Gastrocnemius medialis (tissue), 4 donors: Measurements from ENCODE around the gene NAV1. TPM values are rescaled to one million over a fixed set of nuclear protein-coding genes. Genes with fewer than 3 reads are reported as not detected.

Experiments used
- ATAC-seq, 2 donors: fragments of 150-250 bp; one replicate each; pipeline ENCODE4 v1.9.1; 2016
- DNase-seq, 2 donors: peaks; one replicate each; pipeline ENCODE4 v3.0.0-alpha.2; 2019
- H3K27ac ChIP-seq, 4 donors: fragments of 200-600 bp; sonication (generic); 1 replicate in 1 of 4; 2 replicates in 3 of 4; pipeline ENCODE4 v1.5.1; 2016 to 2018; ENCODE audit warnings: mild to moderate bottlenecking in 2 of 4, moderate library complexity in 1 of 4
- H3K27me3 ChIP-seq, 3 donors: fragments of 200-600 bp; sonication (generic) in 2 of 3; 1 replicate in 1 of 3; 2 replicates in 2 of 3; pipeline versions ENCODE4 v1.5.1 to v1.6.0; 2016 to 2019; ENCODE audit warnings: mild to moderate bottlenecking in 1 of 3, moderate library complexity in 1 of 3
- H3K36me3 ChIP-seq, 2 donors: fragments of 200-600 bp; sonication (generic) in 1 of 2; one replicate each; pipeline ENCODE4 v1.5.1; 2017 to 2018
- H3K4me1 ChIP-seq, 2 donors: fragments of 200-600 bp; sonication (generic) in 1 of 2; one replicate each; pipeline ENCODE4 v1.5.1; 2016 to 2017; ENCODE audit warnings: mild to moderate bottlenecking in 2 of 2
- H3K4me3 ChIP-seq, 4 donors: fragments of 200-600 bp; sonication (generic) in 3 of 4; 1 replicate in 1 of 4; 2 replicates in 3 of 4; pipeline ENCODE4 v1.5.1; 2016 to 2019; ENCODE audit warnings: mild to moderate bottlenecking in 2 of 4
- H3K9me3 ChIP-seq, 3 donors: fragments of 200-600 bp; sonication (generic) in 2 of 3; 1 replicate in 1 of 3; 2 replicates in 2 of 3; pipeline ENCODE4 v1.5.1; 2016 to 2019
- POLR2A ChIP-seq, 2 donors: fragments of 450-650 bp; IDR thresholded peaks; one replicate each; pipeline ENCODE4 v1.6.1; 2017; ENCODE audit warnings: antibody characterized with exemption in 2 of 2, mild to moderate bottlenecking in 2 of 2, moderate library complexity in 2 of 2
- in situ Hi-C, 4 donors: fragments of 200-750 bp; cut with MboI; loops; one replicate each; pipeline versions ENCODE4 v1.15.0 to v1.8.0; 2017; ENCODE audit warnings: low sequenced_read_pairs in 4 of 4
- intact Hi-C: fragments of 100-400 bp; cut with DNase I; formaldehyde crosslinking; loops from one replicate; pipeline ENCODE4 v1.15.1; 2023; ENCODE audit warnings: low total_unique reads
- total RNA-seq, 4 donors: library from RNA; depleted of rRNA; stranded (reverse); fragments of >200 nt; gene quantifications; one replicate each; pipeline versions ENCODE4 v1.1.0 to v1.2.3, GENCODE V29; 2016
- TF ChIP-seq, protein P1 (sequence below), 5 experiments: fragments of 450-650 bp in 3 of 5; fragments of 200-600 bp in 2 of 5; sonication (generic) in 2 of 5; IDR thresholded peaks in 4 of 5; conservative IDR thresholded peaks in 1 of 5; 1 replicate in 4 of 5; 2 replicates in 1 of 5; pipeline ENCODE4 v1.5.1; 2016 to 2019; ENCODE audit warnings: antibody characterized with exemption in 5 of 5, mild to moderate bottlenecking in 3 of 5, moderate library complexity in 3 of 5

Gene NAV1
- total RNA-seq, 4 donors from 2014 or later = 4.2 to 9.1 (median 7.1) TPM

- in situ Hi-C loops = no loop called here
- DNase-seq = no peak
Measured at GRCh38 chr1:201528631-201529252, 10.2 kb upstream of the NAV1 start.

GRCh38 chr1:201530741-201531531 is 8.0 kb upstream of the NAV1 start:
- intact Hi-C loops (loop anchor here (1.0 to 10.0 kb wide), 3 partner anchors 173 to 454 kb away; partner anchors contain the start of gene RNPEP), in situ Hi-C loops (no loop called here)
- peak overlapping the region; percentile 44 to 57 (median 50) for H3K27ac ChIP-seq
- ATAC-seq (peak; percentile 69 to 75), DNase-seq (peak; percentile 53 to 67)
- no peaks in the 10 kb centered on the region for H3K27me3 ChIP-seq
- peaks cover 12 to 17% of the 10 kb centered on the region in 2 donors for H3K4me1 ChIP-seq
- no peaks in the 10 kb centered on the region for H3K9me3 ChIP-seq
- H3K36me3 ChIP-seq = no peaks in the 10 kb centered on the region
- H3K4me3 ChIP-seq = no peak overlapping the region
- TF ChIP-seq POLR2A (IDR thresholded peaks at IDR 0.05) = no peak
- TF ChIP-seq, protein P1, sequence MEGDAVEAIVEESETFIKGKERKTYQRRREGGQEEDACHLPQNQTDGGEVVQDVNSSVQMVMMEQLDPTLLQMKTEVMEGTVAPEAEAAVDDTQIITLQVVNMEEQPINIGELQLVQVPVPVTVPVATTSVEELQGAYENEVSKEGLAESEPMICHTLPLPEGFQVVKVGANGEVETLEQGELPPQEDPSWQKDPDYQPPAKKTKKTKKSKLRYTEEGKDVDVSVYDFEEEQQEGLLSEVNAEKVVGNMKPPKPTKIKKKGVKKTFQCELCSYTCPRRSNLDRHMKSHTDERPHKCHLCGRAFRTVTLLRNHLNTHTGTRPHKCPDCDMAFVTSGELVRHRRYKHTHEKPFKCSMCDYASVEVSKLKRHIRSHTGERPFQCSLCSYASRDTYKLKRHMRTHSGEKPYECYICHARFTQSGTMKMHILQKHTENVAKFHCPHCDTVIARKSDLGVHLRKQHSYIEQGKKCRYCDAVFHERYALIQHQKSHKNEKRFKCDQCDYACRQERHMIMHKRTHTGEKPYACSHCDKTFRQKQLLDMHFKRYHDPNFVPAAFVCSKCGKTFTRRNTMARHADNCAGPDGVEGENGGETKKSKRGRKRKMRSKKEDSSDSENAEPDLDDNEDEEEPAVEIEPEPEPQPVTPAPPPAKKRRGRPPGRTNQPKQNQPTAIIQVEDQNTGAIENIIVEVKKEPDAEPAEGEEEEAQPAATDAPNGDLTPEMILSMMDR (IDR thresholded peaks at IDR 0.05 in 4 of 5, conservative IDR thresholded peaks at IDR 0.05 in 1 of 5) = peak; percentile 36 to 74 (median 69)

More at GRCh38 chr1:201528631-201529252, 10.2 kb upstream of the NAV1 start:
- ATAC-seq = no peak
- H3K27me3 ChIP-seq = no peaks in the 10 kb centered on the region
- intact Hi-C loops = no loop called here
- no peak overlapping the region for H3K27ac ChIP-seq
- H3K9me3 ChIP-seq = no peaks in the 10 kb centered on the region
- no peak overlapping the region for H3K4me3 ChIP-seq
- no peaks in the 10 kb centered on the region for H3K36me3 ChIP-seq
- H3K4me1 ChIP-seq = peaks cover 11 to 16% of the 10 kb centered on the region in 2 donors
- TF ChIP-seq, protein P1 (IDR thresholded peaks at IDR 0.05 in 4 of 5, conservative IDR thresholded peaks at IDR 0.05 in 1 of 5) = no peak
- no peak for TF ChIP-seq POLR2A (IDR thresholded peaks at IDR 0.05)

- in situ Hi-C loops (no loop called here), intact Hi-C loops (loop anchor here (5.0 to 10.0 kb wide), 2 partner anchors 261 to 453 kb away; partner anchors contain the start of gene RNPEP)
- Histone ChIP-seq H3K9me3 (no peaks in the 10 kb centered on the region), H3K4me3 (no peak overlapping the region), H3K4me1 (peaks cover 21 to 22% of the 10 kb centered on the region in 2 donors), H3K27ac (peak overlapping the region; percentile 44 to 57 (median 50)), H3K27me3 (peaks cover 1 to 7% (median 6%) of the 10 kb centered on the region in 3 donors), H3K36me3 (no peaks in the 10 kb centered on the region)
- TF ChIP-seq, protein P1 (IDR thresholded peaks at IDR 0.05 in 4 of 5, conservative IDR thresholded peaks at IDR 0.05 in 1 of 5) = no peak
- TF ChIP-seq POLR2A (IDR thresholded peaks at IDR 0.05) = no peak
- ATAC-seq (peak; percentile 24 to 57), DNase-seq (peak in 1 of 2 donors; percentile 66)
Measured at GRCh38 chr1:201531551-201532425, 7.1 kb upstream of the NAV1 start.

DNA sequence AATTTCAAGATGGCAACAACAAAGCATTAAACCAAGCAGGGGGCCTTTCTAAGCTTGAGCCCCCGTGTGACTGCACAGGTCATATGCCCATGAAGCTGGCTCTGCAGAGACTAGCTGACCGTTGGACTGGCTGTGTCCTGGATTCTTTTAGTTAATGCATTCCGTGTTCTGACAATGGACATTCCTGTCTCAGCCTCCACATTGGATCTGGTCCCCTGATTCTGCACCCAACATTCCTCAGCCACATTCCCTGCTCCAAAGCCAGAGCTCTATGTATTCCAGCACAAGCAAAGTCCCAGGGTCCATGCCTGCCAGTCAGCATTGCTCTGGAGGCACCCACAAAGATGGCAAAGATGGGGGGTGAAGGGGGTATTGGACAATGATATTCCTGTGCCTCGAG is 5.1 kb upstream of the NAV1 start:
- H3K27ac ChIP-seq = no peak overlapping the region
- in situ Hi-C loops (no loop called here), intact Hi-C loops (loop anchor here (5.0 to 10.0 kb wide), 2 partner anchors 258 to 451 kb away; partner anchors contain the start of gene RNPEP)
- H3K36me3 ChIP-seq = no peaks in the 10 kb centered on the region
- no peaks in the 10 kb centered on the region for H3K9me3 ChIP-seq
- DNase-seq = no peak
- no peak overlapping the region for H3K4me3 ChIP-seq
- no peak for ATAC-seq
- H3K27me3 ChIP-seq = peaks cover 20 to 28% (median 24%) of the 10 kb centered on the region in 3 donors
- no peak for TF ChIP-seq POLR2A (IDR thresholded peaks at IDR 0.05)
- TF ChIP-seq, protein P1 (IDR thresholded peaks at IDR 0.05 in 4 of 5, conservative IDR thresholded peaks at IDR 0.05 in 1 of 5) = no peak
- peaks cover 31 to 32% of the 10 kb centered on the region in 2 donors for H3K4me1 ChIP-seq
